ENCODE measurements around the gene LNPEP. TPM values are rescaled to one million over a fixed set of nuclear protein-coding genes. Genes with fewer than 3 reads are reported as not detected.

The LNPEP gene
- polyA plus RNA-seq, result 1 to 10 TPM; 4.3 to 5.7 TPM

- 0% methylated on average over 78 to 79 of the region's 79 CpGs for WGBS, 2 donors
- Histone ChIP-seq H3K4me1 (ENCODE audit: control insufficient read depth in 2 of 2, insufficient read depth in 2 of 2, low read length in 1 of 2) (peaks cover 0 to 2% of the 10 kb centered on the region in 2 donors), H3K4me3 (ENCODE audit: low read depth in 1 of 2, low read length in 2 of 2) (peak within 1 kb of the TSS; percentile 84), H3K27me3 (ENCODE audit: control insufficient read depth in 1 of 2, insufficient read depth in 2 of 2, low read length in 2 of 2) (no peaks in the 10 kb centered on the region), H3K27ac (ENCODE audit: low read depth in 2 of 2, low read length in 1 of 2) (peak within 1 kb of the TSS; percentile 99), H3K36me3 (ENCODE audit: control insufficient read depth in 2 of 2, insufficient read depth in 2 of 2, low read length in 1 of 2) (no peaks in the 10 kb centered on the region), H3K9me3 (ENCODE audit: control insufficient read depth in 2 of 2, insufficient read depth in 1 of 2, low read depth in 1 of 2, low read length in 1 of 2) (no peaks in the 10 kb centered on the region)
Measured at GRCh38 chr5:96935559-96936430, at the start of gene LNPEP. Gene LNPEP (plus strand): TSS chr5:96936080. CDS start chr5:96936156, 76 bp downstream.

DNA sequence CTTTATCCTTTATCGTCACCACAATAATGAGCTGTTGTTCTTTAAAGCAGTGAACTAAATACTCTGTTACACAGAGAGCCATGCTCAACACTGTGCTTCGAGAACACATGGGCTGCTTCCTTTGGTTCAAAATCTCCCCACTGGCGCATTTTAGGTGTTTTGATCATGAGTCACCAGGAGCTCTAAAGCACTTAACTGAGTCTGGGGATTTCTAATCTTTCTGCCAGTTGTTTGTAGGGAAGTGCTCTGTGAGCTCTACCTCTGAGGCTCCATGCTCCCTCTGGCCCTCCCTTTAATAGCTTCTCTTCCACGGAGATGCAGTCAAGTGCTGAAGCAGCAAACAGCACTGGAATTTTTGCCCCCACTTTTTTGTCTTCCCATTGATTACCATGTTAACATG, 42.5 kb upstream of the LNPEP start:
- H3K27ac ChIP-seq (ENCODE audit: low read depth in 2 of 2, low read length in 1 of 2), result no peak overlapping the region
- H3K4me1 ChIP-seq (ENCODE audit: control insufficient read depth in 2 of 2, insufficient read depth in 2 of 2, low read length in 1 of 2), result no peaks in the 10 kb centered on the region
- no peaks in the 10 kb centered on the region for H3K27me3 ChIP-seq (ENCODE audit: control insufficient read depth in 1 of 2, insufficient read depth in 2 of 2, low read length in 2 of 2)
- 78 to 90% methylated on average over 4 of the region's 4 CpGs for WGBS, 2 donors
- H3K4me3 ChIP-seq (ENCODE audit: low read depth in 1 of 2, low read length in 2 of 2), result no peak overlapping the region
- H3K36me3 ChIP-seq (ENCODE audit: control insufficient read depth in 2 of 2, insufficient read depth in 2 of 2, low read length in 1 of 2), result peaks cover 2% of the 10 kb centered on the region in 2 donors
- H3K9me3 ChIP-seq (ENCODE audit: control insufficient read depth in 2 of 2, insufficient read depth in 1 of 2, low read depth in 1 of 2, low read length in 1 of 2), result no peaks in the 10 kb centered on the region

DNA sequence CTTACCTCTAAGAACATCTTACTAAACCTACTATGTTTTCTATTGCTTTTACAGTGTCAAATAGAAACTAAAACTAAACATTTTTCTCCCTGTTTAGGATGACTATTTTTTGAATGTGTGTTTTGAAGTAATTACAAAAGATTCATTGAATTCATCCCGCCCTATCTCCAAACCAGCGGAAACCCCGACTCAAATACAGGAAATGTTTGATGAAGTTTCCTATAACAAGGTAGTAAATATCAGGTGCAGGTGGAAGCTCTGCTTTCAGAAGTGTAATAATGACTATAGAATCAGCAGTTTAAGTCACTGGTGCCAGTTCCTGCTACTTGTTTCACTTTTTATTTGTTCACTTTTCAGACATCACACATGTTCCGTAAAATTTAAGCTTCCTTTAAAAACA, 39.6 kb upstream of the LNPEP start:
- H3K4me3 ChIP-seq (ENCODE audit: low read depth in 1 of 2, low read length in 2 of 2), result no peak overlapping the region
- H3K36me3 ChIP-seq (ENCODE audit: control insufficient read depth in 2 of 2, insufficient read depth in 2 of 2, low read length in 1 of 2), result no peaks in the 10 kb centered on the region
- no peaks in the 10 kb centered on the region for H3K4me1 ChIP-seq (ENCODE audit: control insufficient read depth in 2 of 2, insufficient read depth in 2 of 2, low read length in 1 of 2)
- no peaks in the 10 kb centered on the region for H3K27me3 ChIP-seq (ENCODE audit: control insufficient read depth in 1 of 2, insufficient read depth in 2 of 2, low read length in 2 of 2)
- WGBS, 2 donors, result 63 to 73% methylated on average over 4 of the region's 4 CpGs
- no peaks in the 10 kb centered on the region for H3K9me3 ChIP-seq (ENCODE audit: control insufficient read depth in 2 of 2, insufficient read depth in 1 of 2, low read depth in 1 of 2, low read length in 1 of 2)
- H3K27ac ChIP-seq (ENCODE audit: low read depth in 2 of 2, low read length in 1 of 2), result no peak overlapping the region

GRCh38 chr5:96896806-96897205, 39.1 kb upstream of the LNPEP start:
- 54 to 57% methylated on average over 3 of the region's 3 CpGs for WGBS, 2 donors
- Histone ChIP-seq H3K36me3 (ENCODE audit: control insufficient read depth in 2 of 2, insufficient read depth in 2 of 2, low read length in 1 of 2) (no peaks in the 10 kb centered on the region), H3K4me1 (ENCODE audit: control insufficient read depth in 2 of 2, insufficient read depth in 2 of 2, low read length in 1 of 2) (no peaks in the 10 kb centered on the region), H3K27ac (ENCODE audit: low read depth in 2 of 2, low read length in 1 of 2) (no peak overlapping the region), H3K27me3 (ENCODE audit: control insufficient read depth in 1 of 2, insufficient read depth in 2 of 2, low read length in 2 of 2) (no peaks in the 10 kb centered on the region), H3K4me3 (ENCODE audit: low read depth in 1 of 2, low read length in 2 of 2) (no peak overlapping the region), H3K9me3 (ENCODE audit: control insufficient read depth in 2 of 2, insufficient read depth in 1 of 2, low read depth in 1 of 2, low read length in 1 of 2) (no peaks in the 10 kb centered on the region)

GRCh38 chr5:96901384-96901783, 34.5 kb upstream of the LNPEP start:
- no peaks in the 10 kb centered on the region for H3K27me3 ChIP-seq (ENCODE audit: control insufficient read depth in 1 of 2, insufficient read depth in 2 of 2, low read length in 2 of 2)
- peaks cover 0 to 2% of the 10 kb centered on the region in 2 donors for H3K36me3 ChIP-seq (ENCODE audit: control insufficient read depth in 2 of 2, insufficient read depth in 2 of 2, low read length in 1 of 2)
- H3K27ac ChIP-seq (ENCODE audit: low read depth in 2 of 2, low read length in 1 of 2), result no peak overlapping the region
- 88 to 90% methylated on average over 6 of the region's 6 CpGs for WGBS, 2 donors
- no peaks in the 10 kb centered on the region for H3K4me1 ChIP-seq (ENCODE audit: control insufficient read depth in 2 of 2, insufficient read depth in 2 of 2, low read length in 1 of 2)
- H3K9me3 ChIP-seq (ENCODE audit: control insufficient read depth in 2 of 2, insufficient read depth in 1 of 2, low read depth in 1 of 2, low read length in 1 of 2), result no peaks in the 10 kb centered on the region
- no peak overlapping the region for H3K4me3 ChIP-seq (ENCODE audit: low read depth in 1 of 2, low read length in 2 of 2)

DNA sequence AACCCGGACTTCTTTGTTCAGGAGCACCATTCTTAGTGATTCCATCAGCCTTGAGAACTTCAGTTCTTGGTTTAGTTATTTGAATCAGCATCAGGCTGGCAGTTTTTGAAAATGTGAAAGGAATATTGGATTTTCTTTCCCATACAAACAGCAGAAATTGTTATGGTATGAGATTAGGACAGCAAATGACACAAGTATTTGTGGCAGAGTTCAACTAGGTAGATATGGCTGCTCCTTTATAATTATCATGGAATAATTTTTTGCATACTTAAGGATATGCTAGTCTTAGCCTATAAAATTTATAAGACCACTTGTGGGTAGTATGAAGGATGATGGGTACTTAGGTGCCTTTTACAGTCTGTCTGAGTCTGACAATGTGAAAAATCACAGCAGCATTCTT, 34.0 kb upstream of the LNPEP start:
- Histone ChIP-seq H3K27me3 (ENCODE audit: control insufficient read depth in 1 of 2, insufficient read depth in 2 of 2, low read length in 2 of 2) (no peaks in the 10 kb centered on the region), H3K9me3 (ENCODE audit: control insufficient read depth in 2 of 2, insufficient read depth in 1 of 2, low read depth in 1 of 2, low read length in 1 of 2) (no peaks in the 10 kb centered on the region), H3K36me3 (ENCODE audit: control insufficient read depth in 2 of 2, insufficient read depth in 2 of 2, low read length in 1 of 2) (peaks cover 0 to 2% of the 10 kb centered on the region in 2 donors), H3K4me1 (ENCODE audit: control insufficient read depth in 2 of 2, insufficient read depth in 2 of 2, low read length in 1 of 2) (no peaks in the 10 kb centered on the region), H3K27ac (ENCODE audit: low read depth in 2 of 2, low read length in 1 of 2) (no peak overlapping the region), H3K4me3 (ENCODE audit: low read depth in 1 of 2, low read length in 2 of 2) (no peak overlapping the region)
- whole genome bisulfite sequencing, 2 donors, result 83 to 98% methylated on average over 1 of the region's 1 CpG

GRCh38 chr5:96902876-96903275, 33.0 kb upstream of the LNPEP start:
- no peaks in the 10 kb centered on the region for H3K4me1 ChIP-seq (ENCODE audit: control insufficient read depth in 2 of 2, insufficient read depth in 2 of 2, low read length in 1 of 2)
- no peaks in the 10 kb centered on the region for H3K27me3 ChIP-seq (ENCODE audit: control insufficient read depth in 1 of 2, insufficient read depth in 2 of 2, low read length in 2 of 2)
- no peak overlapping the region for H3K27ac ChIP-seq (ENCODE audit: low read depth in 2 of 2, low read length in 1 of 2)
- H3K36me3 ChIP-seq (ENCODE audit: control insufficient read depth in 2 of 2, insufficient read depth in 2 of 2, low read length in 1 of 2), result peaks cover 0 to 2% of the 10 kb centered on the region in 2 donors
- 93 to 98% methylated on average over 3 of the region's 3 CpGs for WGBS, 2 donors
- no peaks in the 10 kb centered on the region for H3K9me3 ChIP-seq (ENCODE audit: control insufficient read depth in 2 of 2, insufficient read depth in 1 of 2, low read depth in 1 of 2, low read length in 1 of 2)
- H3K4me3 ChIP-seq (ENCODE audit: low read depth in 1 of 2, low read length in 2 of 2), result no peak overlapping the region

DNA sequence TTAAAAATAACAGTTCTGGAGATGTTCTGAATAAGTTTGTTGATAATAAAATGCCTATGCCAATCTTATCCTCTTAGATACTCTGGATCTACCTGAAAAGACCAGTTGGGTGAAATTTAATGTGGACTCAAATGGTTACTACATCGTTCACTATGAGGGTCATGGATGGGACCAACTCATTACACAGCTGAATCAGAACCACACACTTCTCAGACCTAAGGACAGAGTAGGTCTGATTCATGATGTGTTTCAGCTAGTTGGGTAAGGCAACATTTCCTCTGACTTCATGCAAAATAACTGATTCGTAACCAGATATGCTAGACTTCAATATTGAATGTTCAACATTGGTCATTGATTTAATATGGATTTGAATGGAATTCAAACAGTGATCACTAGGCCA, 32.6 kb upstream of the LNPEP start:
- Histone ChIP-seq H3K27ac (ENCODE audit: low read depth in 2 of 2, low read length in 1 of 2) (no peak overlapping the region), H3K36me3 (ENCODE audit: control insufficient read depth in 2 of 2, insufficient read depth in 2 of 2, low read length in 1 of 2) (peaks cover 0 to 2% of the 10 kb centered on the region in 2 donors), H3K27me3 (ENCODE audit: control insufficient read depth in 1 of 2, insufficient read depth in 2 of 2, low read length in 2 of 2) (no peaks in the 10 kb centered on the region), H3K9me3 (ENCODE audit: control insufficient read depth in 2 of 2, insufficient read depth in 1 of 2, low read depth in 1 of 2, low read length in 1 of 2) (no peaks in the 10 kb centered on the region), H3K4me1 (ENCODE audit: control insufficient read depth in 2 of 2, insufficient read depth in 2 of 2, low read length in 1 of 2) (no peaks in the 10 kb centered on the region), H3K4me3 (ENCODE audit: low read depth in 1 of 2, low read length in 2 of 2) (no peak overlapping the region)
- 95 to 97% methylated on average over 2 of the region's 2 CpGs for WGBS, 2 donors

GRCh38 chr5:96904054-96904931, 31.6 kb upstream of the LNPEP start:
- Histone ChIP-seq H3K4me1 (ENCODE audit: control insufficient read depth in 2 of 2, insufficient read depth in 2 of 2, low read length in 1 of 2) (no peaks in the 10 kb centered on the region), H3K4me3 (ENCODE audit: low read depth in 1 of 2, low read length in 2 of 2) (no peak overlapping the region), H3K36me3 (ENCODE audit: control insufficient read depth in 2 of 2, insufficient read depth in 2 of 2, low read length in 1 of 2) (peaks cover 0 to 2% of the 10 kb centered on the region in 2 donors), H3K9me3 (ENCODE audit: control insufficient read depth in 2 of 2, insufficient read depth in 1 of 2, low read depth in 1 of 2, low read length in 1 of 2) (no peaks in the 10 kb centered on the region), H3K27ac (ENCODE audit: low read depth in 2 of 2, low read length in 1 of 2) (no peak overlapping the region), H3K27me3 (ENCODE audit: control insufficient read depth in 1 of 2, insufficient read depth in 2 of 2, low read length in 2 of 2) (no peaks in the 10 kb centered on the region)
- 77 to 84% methylated on average over 3 of the region's 3 CpGs for WGBS, 2 donors

Measured in esophagus (tissue), 2 donors.